HepG2 (cell line): ENCODE measurements around the gene ANKRD27. TPM values are rescaled to one million over a fixed set of nuclear protein-coding genes. Genes with fewer than 3 reads are reported as not detected.

Experiments used
- ASH2L ChIP-seq: fragments of 300-600, 200-600 bp; sonication (generic); IDR thresholded peaks from 2 replicates; pipeline ENCODE4 v1.7.0; 2017; ENCODE audit warnings: low read depth, mild to moderate bottlenecking, moderate library complexity, mixed read lengths, low read length; ENCODE audit not compliant: insufficient read length
- HDAC6 ChIP-seq: fragments of 200-600 bp; sonication (generic); IDR thresholded peaks from 2 replicates; pipeline ENCODE4 v1.7.0; 2017; ENCODE audit warnings: mild to moderate bottlenecking, antibody characterized with exemption, low read length, low read depth
- MYNN ChIP-seq: sonication (generic); formaldehyde crosslinking; IDR thresholded peaks from 2 replicates; pipeline ENCODE4 v1.4.0; 2020; ENCODE audit warnings: mild to moderate bottlenecking, low read depth, missing genetic modification reagents
- SPEN ChIP-seq: sonication (generic); formaldehyde crosslinking; IDR thresholded peaks from 2 replicates; pipeline ENCODE4 v1.5.1; 2020; ENCODE audit warnings: low read depth, mild to moderate bottlenecking, missing genetic modification reagents
- ZMYM3 ChIP-seq: sonication (generic); formaldehyde crosslinking; IDR thresholded peaks from 2 replicates; pipeline ENCODE4 v1.5.1; 2020; ENCODE audit warnings: mild to moderate bottlenecking, missing genetic modification reagents
- ZNF101 ChIP-seq: sonication (generic); formaldehyde crosslinking; IDR thresholded peaks from 2 replicates; pipeline ENCODE4 v1.4.0; 2020; ENCODE audit warnings: mild to moderate bottlenecking, low read depth, missing genetic modification reagents, borderline replicate concordance
- ZNF180 ChIP-seq: sonication (generic); formaldehyde crosslinking; IDR thresholded peaks from 2 replicates; pipeline ENCODE4 v1.4.0; 2020; ENCODE audit warnings: low read depth, missing genetic modification reagents, borderline replicate concordance
- ZNF629 ChIP-seq: sonication (generic); formaldehyde crosslinking; conservative IDR thresholded peaks from 2 replicates; pipeline ENCODE4 v1.5.0; 2020; ENCODE audit warnings: missing genetic modification reagents
- ZNF773 ChIP-seq: sonication (generic); formaldehyde crosslinking; IDR thresholded peaks from 2 replicates; pipeline ENCODE4 v1.4.0; 2020; ENCODE audit warnings: missing genetic modification reagents, borderline replicate concordance
- polyA plus RNA-seq, 8 experiments: library from polyadenylated mRNA; depleted of rRNA in 3 of 8; stranded (reverse) in 7 of 8; unstranded in 1 of 8; fragments of >200 nt; fragmentation: Illumina TruSeq in 4 of 8; extraction: Trizol in 4 of 8; gene quantifications; 2 replicates each; pipeline versions ENCODE4 v1.2.1 to v1.2.3, GENCODE V29; 2011 to 2016; ENCODE audit warnings: low read depth in 4 of 8, missing spikeins in 1 of 8, mixed read lengths in 1 of 8; ENCODE audit not compliant: insufficient read depth in 1 of 8
- total RNA-seq, 5 experiments: library from RNA; depleted of rRNA; stranded (reverse); fragments of >200 nt; fragmentation: Illumina TruSeq; extraction: Trizol; gene quantifications; 2 replicates each; pipeline ENCODE4 v1.2.3, GENCODE V29; 2016; ENCODE audit warnings: low read depth in 1 of 5
- TF ChIP-seq, protein P1 (sequence below): sonication (generic); formaldehyde crosslinking; IDR thresholded peaks from 2 replicates; pipeline ENCODE4 v1.5.0; 2020; ENCODE audit warnings: mild to moderate bottlenecking, missing genetic modification reagents, borderline replicate concordance
- TF ChIP-seq, protein P2 (sequence below): sonication (generic); formaldehyde crosslinking; IDR thresholded peaks from 2 replicates; pipeline ENCODE4 v1.5.0; 2020; ENCODE audit warnings: mild to moderate bottlenecking, missing genetic modification reagents
- TF ChIP-seq, protein P3 (sequence below): sonication (generic); formaldehyde crosslinking; IDR thresholded peaks from 2 replicates; pipeline ENCODE4 v1.4.0; 2020; ENCODE audit warnings: missing genetic modification reagents
- TF ChIP-seq, protein P4 (sequence below): sonication (generic); formaldehyde crosslinking; IDR thresholded peaks from 2 replicates; pipeline ENCODE4 v1.5.0; 2020; ENCODE audit warnings: missing genetic modification reagents
- TF ChIP-seq, protein P5 (sequence below): sonication (generic); formaldehyde crosslinking; IDR thresholded peaks from 2 replicates; pipeline ENCODE4 v1.4.0; 2020; ENCODE audit warnings: missing genetic modification reagents, borderline replicate concordance
- TF ChIP-seq, protein P6 (sequence below): sonication (generic); formaldehyde crosslinking; conservative IDR thresholded peaks from 2 replicates; pipeline ENCODE4 v1.4.0; 2020; ENCODE audit warnings: missing genetic modification reagents

Gene ANKRD27
- total and polyA plus RNA-seq, 2 of the 13 experiments (the other 11 are each of a cell fraction or from before 2014, with no cell fraction given), result 22.2 to 23.7 TPM

DNA sequence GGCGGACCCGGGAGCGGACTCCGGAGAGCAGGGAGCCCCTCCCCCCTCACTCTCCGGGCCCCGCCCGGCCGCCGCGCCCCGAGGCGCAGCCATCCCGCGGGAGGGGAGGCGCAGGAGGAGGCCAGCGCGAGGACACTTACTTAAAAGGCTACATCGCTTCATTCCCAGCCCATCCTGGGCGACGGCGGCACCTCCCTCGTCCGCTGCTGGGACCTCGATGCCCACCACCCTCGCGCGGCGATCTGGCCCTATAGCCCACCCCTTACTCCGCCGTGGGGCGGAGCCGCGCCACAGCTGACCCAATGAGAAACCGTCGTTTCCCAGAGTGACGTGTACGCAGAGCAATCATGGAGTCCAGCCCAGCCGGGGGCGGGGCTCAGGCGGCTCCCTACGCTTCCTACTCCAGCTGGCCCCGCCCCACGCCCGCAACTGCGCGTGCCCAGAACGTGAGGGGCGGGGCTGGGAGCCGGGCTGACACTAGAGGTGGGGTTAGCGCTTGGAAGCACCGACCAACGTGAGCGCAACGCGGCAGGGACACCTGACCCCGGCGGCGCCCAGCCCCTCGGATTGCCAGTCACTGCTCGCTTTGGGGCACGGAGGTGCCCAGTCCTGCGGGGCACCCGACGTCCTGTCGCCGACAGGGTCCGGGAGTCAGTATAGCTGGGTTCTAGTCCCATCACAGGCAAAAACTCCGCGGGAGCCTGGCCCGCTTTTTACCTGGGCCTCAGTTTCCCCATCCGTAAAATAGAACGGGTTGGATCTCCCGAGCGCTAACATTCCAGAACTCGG, at the start of gene ANKRD27 (continued):
- TF ChIP-seq ZNF629 (CRISPR knock-in tag) (peak; percentile 21; the same call in 1 of the 2 replicates), ASH2L (peak; percentile 62), ZNF773 (CRISPR knock-in tag) (no peak; the same call in 1 of the 2 replicates), SPEN (CRISPR knock-in tag) (peak; percentile 42; the same call in 1 of the 2 replicates), ZMYM3 (CRISPR knock-in tag) (no peak), MYNN (no peak), ZNF101 (CRISPR knock-in tag) (no peak), HDAC6 (no peak), ZNF180 (CRISPR knock-in tag) (no peak)
- TF ChIP-seq, protein P1, sequence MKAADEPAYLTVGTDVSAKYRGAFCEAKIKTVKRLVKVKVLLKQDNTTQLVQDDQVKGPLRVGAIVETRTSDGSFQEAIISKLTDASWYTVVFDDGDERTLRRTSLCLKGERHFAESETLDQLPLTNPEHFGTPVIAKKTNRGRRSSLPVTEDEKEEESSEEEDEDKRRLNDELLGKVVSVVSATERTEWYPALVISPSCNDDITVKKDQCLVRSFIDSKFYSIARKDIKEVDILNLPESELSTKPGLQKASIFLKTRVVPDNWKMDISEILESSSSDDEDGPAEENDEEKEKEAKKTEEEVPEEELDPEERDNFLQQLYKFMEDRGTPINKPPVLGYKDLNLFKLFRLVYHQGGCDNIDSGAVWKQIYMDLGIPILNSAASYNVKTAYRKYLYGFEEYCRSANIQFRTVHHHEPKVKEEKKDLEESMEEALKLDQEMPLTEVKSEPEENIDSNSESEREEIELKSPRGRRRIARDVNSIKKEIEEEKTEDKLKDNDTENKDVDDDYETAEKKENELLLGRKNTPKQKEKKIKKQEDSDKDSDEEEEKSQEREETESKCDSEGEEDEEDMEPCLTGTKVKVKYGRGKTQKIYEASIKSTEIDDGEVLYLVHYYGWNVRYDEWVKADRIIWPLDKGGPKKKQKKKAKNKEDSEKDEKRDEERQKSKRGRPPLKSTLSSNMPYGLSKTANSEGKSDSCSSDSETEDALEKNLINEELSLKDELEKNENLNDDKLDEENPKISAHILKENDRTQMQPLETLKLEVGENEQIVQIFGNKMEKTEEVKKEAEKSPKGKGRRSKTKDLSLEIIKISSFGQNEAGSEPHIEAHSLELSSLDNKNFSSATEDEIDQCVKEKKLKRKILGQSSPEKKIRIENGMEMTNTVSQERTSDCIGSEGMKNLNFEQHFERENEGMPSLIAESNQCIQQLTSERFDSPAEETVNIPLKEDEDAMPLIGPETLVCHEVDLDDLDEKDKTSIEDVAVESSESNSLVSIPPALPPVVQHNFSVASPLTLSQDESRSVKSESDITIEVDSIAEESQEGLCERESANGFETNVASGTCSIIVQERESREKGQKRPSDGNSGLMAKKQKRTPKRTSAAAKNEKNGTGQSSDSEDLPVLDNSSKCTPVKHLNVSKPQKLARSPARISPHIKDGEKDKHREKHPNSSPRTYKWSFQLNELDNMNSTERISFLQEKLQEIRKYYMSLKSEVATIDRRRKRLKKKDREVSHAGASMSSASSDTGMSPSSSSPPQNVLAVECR (CRISPR knock-in tag), result peak; percentile 79
- TF ChIP-seq, protein P2, sequence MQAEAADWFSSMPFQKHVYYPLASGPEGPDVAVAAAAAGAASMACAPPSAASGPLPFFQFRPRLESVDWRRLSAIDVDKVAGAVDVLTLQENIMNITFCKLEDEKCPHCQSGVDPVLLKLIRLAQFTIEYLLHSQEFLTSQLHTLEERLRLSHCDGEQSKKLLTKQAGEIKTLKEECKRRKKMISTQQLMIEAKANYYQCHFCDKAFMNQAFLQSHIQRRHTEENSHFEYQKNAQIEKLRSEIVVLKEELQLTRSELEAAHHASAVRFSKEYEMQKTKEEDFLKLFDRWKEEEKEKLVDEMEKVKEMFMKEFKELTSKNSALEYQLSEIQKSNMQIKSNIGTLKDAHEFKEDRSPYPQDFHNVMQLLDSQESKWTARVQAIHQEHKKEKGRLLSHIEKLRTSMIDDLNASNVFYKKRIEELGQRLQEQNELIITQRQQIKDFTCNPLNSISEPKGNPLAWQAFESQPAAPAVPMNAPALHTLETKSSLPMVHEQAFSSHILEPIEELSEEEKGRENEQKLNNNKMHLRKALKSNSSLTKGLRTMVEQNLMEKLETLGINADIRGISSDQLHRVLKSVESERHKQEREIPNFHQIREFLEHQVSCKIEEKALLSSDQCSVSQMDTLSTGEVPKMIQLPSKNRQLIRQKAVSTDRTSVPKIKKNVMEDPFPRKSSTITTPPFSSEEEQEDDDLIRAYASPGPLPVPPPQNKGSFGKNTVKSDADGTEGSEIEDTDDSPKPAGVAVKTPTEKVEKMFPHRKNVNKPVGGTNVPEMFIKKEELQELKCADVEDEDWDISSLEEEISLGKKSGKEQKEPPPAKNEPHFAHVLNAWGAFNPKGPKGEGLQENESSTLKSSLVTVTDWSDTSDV, result no peak
- TF ChIP-seq, protein P3, sequence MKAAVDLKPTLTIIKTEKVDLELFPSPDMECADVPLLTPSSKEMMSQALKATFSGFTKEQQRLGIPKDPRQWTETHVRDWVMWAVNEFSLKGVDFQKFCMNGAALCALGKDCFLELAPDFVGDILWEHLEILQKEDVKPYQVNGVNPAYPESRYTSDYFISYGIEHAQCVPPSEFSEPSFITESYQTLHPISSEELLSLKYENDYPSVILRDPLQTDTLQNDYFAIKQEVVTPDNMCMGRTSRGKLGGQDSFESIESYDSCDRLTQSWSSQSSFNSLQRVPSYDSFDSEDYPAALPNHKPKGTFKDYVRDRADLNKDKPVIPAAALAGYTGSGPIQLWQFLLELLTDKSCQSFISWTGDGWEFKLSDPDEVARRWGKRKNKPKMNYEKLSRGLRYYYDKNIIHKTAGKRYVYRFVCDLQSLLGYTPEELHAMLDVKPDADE (CRISPR knock-in tag), result no peak
- TF ChIP-seq, protein P4, sequence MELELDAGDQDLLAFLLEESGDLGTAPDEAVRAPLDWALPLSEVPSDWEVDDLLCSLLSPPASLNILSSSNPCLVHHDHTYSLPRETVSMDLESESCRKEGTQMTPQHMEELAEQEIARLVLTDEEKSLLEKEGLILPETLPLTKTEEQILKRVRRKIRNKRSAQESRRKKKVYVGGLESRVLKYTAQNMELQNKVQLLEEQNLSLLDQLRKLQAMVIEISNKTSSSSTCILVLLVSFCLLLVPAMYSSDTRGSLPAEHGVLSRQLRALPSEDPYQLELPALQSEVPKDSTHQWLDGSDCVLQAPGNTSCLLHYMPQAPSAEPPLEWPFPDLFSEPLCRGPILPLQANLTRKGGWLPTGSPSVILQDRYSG (CRISPR knock-in tag), result no peak
- TF ChIP-seq, protein P5, sequence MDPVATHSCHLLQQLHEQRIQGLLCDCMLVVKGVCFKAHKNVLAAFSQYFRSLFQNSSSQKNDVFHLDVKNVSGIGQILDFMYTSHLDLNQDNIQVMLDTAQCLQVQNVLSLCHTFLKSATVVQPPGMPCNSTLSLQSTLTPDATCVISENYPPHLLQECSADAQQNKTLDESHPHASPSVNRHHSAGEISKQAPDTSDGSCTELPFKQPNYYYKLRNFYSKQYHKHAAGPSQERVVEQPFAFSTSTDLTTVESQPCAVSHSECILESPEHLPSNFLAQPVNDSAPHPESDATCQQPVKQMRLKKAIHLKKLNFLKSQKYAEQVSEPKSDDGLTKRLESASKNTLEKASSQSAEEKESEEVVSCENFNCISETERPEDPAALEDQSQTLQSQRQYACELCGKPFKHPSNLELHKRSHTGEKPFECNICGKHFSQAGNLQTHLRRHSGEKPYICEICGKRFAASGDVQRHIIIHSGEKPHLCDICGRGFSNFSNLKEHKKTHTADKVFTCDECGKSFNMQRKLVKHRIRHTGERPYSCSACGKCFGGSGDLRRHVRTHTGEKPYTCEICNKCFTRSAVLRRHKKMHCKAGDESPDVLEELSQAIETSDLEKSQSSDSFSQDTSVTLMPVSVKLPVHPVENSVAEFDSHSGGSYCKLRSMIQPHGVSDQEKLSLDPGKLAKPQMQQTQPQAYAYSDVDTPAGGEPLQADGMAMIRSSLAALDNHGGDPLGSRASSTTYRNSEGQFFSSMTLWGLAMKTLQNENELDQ (CRISPR knock-in tag), result no peak
- TF ChIP-seq, protein P6, sequence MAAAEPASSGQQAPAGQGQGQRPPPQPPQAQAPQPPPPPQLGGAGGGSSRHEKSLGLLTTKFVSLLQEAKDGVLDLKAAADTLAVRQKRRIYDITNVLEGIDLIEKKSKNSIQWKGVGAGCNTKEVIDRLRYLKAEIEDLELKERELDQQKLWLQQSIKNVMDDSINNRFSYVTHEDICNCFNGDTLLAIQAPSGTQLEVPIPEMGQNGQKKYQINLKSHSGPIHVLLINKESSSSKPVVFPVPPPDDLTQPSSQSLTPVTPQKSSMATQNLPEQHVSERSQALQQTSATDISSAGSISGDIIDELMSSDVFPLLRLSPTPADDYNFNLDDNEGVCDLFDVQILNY (CRISPR knock-in tag), result no peak
